SIG-M5 (cell line): ENCODE results near the gene GRK5.

Experiments used
- DNase-seq: peaks from one replicate; lab custom pipeline; 2025; lab: John Stamatoyannopoulos, UW

Gene GRK5

DNA sequence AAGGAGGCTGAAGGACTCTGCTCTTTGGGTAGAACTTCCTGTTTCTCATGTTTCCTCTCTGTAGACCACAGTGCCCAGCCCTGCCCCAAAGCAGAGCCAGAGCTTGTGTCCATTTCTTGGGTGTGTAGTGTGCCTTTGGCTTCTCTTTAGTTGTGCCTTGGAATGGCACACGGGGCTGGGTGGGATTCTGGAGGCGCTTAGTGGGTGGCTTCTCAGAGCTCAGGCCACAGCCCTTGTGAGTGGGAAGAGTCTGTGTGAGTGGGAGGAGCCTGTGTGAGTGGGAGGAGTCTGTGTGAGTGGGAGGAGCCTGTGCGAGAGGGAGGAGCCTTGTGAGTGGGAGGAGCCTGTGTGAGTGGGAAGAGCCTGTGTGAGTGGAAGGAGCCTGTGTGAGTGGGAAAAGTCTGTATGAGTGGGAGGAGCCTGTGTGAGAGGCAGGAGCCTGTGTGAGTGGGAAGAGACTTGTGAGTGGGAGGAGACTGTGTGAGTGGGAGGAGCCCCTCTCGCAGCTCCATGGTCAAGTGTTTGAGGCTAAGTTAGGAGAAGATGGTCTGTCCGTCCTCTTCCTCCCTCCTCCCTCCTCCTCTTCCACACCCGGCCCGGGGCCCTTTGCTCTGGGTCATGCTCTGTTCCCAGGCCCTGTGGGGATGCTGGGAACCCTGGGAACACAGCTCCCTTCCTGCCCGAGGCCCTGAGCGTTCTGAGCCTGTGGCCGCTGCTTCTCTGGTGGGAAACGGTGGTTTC is 153.0 kb downstream of the GRK5 start:
- no peak for DNase-seq

DNA sequence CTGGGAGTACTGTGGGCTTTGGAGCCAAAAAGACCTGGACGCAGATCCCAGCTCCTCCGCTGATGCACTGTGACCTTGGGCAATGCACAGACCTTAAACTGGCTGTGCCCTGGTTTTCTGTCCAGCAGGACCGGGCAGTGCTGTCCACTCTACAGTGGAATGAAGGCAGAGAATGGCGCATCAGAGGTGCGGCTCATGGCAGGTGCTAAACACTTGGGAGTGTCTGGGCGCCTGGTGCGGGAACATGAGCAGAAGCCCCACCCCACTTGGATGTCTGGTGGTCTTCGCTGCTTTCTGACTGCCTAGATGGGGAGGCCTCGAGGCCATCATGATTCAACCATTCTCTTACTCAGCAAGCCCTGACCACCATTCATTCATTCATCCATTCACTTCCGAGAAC is 153.7 kb downstream of the GRK5 start:
- DNase-seq: no peak

DNA sequence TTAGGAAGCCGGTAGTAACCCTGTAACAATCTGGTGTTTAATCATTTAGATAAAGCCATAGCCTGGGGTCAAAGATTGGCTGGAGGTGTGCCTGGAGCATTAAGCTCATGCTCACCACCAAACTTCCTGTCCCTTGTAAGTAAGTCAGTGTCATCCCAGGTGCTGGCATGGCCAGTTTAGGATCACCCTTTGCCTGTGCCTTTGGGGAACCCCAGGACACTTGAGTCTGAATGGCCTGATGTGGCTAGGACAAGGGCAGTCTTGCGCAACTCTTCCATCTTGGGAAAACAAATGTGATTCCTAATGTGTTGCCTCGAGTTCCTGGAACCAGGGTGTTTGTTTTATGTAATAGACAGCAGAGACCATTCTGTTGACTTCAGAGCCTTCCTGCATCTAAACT is 154.8 kb downstream of the GRK5 start:
- no peak for DNase-seq

DNA sequence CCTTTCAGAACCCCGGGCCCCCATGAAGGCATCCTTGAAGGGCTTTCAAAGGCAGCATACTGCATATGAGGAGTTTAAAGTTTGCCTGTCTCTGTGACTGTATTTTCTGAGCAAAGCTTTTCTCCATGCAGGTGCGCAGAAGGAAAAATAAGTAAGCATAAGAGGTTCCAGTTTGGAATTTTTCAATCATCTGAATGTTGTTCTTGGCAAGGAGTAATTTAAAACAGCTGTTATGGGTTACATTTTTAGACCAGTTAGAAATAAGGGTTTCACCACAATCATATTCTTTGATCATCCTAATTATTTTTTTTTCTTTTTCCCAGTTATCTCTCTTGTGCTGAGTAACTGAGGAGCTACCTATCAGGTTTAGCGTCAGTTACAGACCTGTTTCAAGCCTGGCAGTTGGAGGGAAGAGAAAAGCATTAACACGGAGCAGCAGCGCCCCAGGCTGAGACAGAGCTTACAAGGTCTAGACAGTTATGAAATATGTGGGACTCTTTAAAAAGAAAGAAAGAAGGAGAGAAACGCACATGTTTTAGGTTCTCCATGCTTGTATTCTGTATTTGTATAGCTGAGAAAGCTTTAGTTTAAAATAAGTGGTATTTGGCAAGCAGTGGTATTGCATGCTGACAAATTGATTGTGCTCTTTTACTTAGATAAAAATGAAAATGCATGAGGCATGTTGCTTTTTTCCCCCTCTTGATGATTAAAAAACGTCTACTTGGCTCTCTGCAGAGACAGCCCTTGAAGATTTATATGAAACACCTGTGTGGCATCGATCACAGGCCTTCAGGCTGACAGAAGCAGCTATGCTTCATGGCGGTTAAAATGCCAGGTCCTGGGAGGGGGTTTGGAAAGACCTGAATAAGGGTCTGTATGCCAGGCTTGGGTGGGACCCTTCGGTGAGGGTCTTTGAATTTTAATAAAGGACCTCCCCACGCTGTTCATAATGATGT is 157.6 kb downstream of the GRK5 start:
- no peak for DNase-seq

DNA sequence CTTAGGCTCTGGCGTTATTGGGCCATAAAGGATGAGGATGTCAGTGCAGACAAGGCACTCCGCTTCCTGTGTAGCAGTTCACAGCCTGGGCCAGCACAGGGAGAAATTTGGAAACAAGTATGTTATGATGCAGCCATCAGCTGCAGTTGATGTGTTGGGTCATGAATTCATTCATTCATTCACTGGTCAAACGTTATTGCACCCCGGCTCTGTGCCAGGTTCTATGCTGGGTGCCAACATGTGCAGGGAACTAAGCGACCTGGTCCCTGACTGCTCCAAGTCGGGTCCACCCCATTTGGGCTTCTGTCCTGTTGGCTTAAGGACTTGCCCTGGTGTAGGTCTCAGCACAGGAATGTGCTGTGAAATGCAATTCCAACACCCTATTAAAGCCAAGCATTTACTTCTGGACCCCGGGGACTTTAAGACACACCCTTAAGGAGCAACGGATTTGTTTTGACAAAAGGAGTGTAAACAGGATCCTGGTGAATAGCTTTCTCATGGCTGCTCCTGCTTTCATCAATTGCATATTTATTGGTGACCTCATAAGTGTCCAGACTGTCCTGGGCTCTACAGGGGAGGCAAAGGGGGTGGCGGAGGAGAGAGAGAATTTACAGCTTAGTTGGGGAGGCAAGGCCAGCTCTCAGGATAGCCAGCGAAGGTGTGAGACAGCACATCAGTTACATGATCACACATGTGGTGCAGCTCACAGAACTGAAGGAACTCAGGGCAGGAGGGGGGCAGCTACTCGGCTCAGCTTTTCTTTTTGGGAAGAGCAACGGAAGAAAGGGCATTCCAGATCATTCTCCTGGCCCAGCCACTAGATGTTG is 158.6 kb downstream of the GRK5 start:
- no peak for DNase-seq

DNA sequence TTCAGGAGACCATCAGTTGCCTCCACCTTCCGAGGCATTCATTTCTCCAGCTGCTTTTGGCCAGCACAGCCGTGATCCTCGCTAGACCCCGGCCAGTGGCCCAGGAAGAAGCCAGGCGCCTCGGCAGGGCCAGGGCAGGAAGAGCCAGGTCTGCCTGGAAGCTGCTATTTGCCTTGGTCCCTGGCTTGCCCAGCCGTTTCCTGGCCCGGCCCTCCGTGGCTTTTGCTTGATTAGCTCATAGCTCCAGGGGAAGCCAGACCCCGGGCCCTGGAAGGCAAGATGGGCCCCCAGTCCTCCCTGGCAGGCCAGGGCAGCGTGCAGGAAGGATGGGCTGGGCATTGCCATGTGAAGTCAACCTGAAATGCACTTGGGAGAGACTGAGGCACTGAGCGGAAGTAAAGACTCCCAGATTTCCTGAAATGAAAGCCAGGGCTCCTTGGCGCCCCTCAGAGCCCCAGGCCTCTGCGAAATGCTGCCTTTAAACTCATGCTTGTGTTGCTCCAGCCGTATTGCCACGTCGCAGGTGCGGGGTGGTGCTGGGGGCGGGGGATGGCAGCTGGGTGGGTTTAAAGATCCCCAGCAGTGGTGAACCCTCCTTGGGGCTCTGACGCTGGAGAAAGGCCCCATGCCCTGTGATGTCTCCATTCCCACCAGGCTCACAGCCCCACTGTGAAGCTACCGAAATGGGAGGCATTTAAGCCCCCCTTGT is 160.6 kb downstream of the GRK5 start:
- DNase-seq: no peak

DNA sequence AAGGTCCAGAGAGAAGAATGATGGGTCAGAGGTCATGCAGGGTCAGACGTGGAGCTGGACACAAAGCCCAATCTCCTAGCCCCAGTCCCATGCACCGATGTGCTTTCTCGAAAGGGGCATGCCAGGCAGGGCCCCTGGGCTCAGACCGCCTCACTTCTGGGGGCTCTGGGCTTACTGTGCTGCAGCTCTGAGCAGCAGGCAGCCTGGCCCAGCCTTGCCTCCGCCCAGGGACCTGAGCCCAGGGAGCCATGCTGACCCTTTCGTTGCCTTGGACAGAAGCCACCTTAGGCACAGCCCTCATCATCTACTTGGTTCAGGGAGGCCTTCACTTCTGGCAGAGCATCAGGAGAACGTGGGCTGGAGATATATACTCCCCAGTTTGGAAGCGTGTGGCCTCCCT is 161.2 kb downstream of the GRK5 start:
- DNase-seq: no peak

DNA sequence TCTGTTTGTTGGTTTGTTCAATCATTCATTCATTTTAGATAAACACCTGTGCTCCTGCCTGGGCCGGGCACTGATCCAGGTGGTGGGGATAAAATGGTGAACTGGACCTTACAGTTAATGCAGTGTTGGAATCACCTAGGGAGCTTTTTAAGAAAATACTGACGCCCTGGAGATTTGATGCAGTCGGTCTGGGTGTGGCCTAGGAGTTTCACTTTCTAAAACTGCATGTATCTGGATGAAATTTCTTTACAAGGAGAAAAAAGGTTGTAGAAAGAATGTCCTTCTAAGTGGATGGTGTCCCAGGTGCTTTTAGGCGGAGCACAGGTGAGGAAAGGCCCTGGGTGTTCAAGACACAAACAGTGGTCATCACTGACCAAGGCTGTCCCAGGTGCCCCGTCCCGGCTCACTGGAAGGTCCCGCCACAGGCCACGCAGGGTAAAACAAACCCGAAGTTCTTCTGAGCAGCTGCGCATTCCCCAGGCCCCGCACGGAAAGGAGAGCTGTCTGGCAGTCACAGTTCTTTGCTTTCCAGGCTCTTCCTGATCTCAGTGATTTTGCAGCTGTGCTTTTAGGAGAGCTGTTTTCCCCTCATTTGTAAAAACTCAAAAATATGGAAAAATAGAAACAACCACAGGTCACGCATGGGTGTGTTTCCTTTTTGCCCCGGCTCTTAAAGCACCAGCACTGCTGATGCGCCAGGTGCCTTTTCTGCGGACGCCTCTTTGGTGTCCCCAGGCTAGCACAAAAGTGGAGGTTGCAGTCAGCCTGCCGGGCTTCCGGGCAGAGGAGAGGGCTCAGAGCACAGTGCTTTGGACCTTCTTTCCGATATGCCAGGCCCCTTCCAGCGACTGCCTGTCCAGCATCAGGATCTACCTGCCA is 161.9 kb downstream of the GRK5 start:
- DNase-seq: no peak

DNA sequence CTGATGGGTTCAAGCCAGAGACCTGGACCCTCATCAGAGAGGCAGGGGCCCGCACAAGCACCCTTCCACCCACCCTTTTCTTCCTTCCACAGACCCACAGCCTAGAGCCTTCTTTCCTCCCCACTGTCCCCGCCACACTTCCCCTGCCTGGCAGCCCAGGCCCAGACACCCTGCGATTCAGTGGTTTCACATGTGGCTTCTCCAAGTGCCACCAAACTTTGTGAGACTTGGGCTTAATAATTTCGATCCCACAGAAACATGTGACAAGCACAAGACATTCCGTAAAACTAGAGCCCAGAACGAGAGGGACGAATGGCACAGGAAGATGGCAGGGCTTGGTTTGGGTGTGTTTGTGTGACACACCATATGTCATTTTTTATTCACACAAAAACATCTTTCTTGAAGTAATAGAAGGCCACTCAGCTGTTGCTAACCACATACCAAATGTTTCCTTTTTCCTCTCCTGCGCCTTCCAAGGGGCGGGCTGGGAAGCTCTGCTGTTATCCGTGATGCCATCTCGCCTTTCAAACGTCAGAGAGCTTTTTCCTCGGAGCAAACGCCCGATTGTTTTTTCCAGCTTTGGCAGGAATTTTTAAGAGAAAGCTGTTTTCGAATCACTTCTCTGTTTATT is 162.9 kb downstream of the GRK5 start:
- DNase-seq: no peak

DNA sequence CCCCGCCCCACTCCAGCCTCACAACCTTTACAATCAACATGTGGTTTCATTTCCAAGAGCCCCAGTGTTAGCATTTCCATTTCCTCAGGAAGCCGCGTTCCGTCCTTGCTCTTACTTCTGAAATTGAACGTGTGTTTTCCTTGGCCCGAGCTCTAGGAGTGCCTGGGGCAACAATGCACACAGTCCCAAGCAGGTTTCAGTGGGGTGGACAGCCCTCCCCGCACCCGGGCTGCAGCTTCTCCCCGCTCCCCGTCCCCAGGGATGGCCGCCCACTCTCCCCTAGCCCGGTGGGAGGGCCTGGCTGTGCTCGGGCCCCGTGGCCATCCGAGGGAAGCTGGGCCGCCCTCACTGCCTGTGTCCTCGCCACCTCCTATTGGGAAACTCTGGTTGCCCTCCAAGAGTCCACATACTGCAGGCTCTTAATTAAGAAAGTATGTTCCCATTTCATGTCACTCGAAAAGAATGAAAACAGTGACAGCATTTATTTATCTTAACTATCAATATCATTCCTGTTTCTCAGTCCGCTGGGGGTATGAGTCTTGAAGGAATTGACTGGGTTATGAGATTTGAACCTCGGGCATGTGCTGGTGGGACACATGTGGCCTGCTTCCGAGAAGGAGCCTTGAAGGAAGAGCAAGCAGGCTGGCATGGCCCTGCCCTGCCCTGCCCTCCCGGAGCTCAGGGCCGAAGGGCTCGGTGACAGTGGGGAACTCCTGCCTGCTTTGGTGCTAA is 163.8 kb downstream of the GRK5 start:
- no peak for DNase-seq

DNA sequence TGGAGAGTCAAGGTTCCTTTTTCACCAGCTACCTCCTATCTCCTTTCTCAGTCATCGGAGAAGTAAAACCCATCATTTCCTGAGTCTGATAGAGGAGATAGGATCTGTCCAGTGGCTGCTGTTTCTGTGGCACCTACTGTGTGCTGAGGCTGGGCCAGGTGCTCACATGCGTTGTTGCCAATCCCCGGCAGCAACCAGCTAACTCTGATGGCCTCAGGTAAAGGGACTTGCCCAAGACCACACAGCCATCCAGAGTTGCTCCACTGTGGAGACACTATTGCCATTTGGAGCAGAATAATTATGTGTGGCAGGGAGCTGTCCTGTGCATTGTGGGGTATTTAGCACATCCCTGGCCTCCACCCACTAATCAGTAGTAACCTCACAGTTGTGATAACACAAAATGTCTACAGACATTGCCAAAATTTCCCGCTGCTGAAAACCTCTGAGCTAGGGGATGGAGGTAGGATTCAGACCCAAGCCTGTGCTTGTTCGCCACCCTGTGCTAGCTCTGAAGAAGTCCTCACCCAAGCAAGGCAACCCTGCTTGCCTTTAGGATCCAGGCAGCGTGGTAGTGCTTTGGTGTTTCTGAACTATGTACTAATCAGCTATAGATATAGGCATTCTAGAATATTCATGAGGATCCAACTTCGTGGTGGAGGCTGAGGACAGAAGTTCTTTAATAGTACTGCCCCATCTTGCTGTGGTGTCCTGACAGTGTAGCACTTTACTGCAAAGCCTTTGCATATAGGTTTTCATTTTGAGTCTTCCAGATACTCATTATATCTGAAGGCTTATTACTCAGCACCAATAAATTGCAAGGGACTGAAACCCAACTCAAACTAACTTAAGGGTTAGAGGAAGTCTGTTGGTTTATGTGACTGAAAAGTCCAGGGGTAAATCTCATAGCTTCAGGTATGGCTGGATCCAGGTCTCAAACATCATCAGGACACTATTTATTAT is 164.6 kb downstream of the GRK5 start:
- no peak for DNase-seq

DNA sequence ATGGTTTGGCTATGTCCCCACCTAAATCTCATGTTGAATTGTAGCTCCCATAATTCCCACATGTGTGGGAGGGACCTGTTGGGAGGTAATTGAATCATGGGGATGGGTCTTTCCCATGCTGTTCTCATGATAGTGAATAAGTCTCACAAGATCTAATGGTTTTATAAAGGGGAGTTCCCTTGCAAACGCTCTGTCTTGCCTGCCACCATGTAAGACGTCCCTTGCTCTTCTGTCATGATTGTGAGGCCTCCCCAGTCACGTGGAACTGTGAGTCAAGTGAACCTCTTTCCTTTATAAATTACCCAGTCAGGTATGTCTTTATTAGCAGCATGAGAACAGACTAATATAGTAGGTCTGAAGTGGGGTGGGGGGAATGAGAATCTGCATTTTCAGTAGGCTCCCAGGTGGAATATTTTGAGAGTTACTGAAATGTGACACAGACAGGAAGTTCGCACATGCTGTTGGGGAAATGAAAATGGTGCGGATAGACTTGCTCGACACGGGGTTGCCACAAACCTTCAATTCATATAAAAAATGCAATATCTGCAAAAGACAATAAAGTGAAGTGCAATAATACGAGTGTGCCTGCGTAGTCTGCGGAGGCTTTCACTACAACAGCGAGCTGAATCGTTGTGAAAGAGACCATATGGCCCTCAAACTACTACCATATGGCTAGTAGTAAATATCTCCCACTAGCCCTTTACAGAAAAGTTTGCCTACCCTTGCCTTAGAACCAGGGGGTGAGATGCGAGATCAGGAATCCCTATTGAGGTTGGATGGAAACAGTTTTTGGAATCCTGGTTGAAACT is 166.1 kb downstream of the GRK5 start:
- DNase-seq: no peak

DNA sequence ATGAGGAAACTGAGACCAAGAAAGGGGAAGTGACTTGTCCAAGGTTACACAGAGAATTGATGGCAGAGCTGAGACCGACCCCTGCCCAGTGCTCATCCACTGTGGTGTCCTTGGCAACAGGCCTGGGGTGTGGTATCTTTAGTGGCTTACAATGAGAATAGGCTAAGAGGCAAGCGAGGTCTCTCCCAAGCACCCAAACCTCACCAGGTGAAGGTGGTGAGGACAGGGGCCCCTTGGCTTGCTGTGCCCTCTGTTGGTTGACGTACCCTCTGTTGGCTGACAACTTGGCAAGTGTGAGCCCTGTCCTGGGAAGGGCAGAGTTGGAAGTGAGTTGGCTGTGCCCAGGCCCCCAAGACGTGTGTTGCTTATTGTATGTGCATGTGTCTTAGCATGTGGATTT is 166.9 kb downstream of the GRK5 start:
- DNase-seq: no peak

DNA sequence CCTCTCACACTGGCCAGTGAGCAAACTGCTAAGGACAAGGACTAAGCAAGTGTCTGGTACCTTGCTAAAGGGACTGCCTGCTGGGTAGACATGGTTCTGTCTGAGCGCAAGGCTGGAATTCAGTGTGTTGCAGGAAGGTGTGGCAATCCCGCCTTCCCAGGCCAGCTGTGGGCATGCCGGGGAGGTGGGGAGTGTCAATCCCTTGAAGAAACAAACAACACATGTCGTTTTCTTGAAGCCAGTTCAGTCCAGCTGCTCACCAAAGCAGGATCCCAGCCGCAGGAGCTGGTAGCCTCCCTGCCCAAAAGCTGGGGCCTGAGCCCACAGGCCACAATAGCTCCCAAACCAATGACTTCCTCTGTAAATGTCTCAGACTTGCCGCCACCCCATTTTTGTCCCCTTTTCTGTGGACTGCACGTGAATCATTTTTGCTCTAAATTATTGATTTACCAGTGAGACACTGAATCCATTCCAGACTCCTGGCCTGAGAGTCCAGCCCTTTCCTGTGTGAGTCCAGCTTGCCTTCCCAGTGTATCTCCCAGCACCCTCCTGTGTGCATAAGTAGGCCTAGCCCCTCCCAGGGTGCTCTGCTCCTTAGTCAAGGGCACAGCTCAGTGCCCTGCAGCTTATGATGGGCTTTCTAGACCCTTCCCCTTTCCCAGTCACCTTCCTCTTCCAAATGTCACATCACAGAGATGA is 168.4 kb downstream of the GRK5 start:
- DNase-seq: no peak

DNA sequence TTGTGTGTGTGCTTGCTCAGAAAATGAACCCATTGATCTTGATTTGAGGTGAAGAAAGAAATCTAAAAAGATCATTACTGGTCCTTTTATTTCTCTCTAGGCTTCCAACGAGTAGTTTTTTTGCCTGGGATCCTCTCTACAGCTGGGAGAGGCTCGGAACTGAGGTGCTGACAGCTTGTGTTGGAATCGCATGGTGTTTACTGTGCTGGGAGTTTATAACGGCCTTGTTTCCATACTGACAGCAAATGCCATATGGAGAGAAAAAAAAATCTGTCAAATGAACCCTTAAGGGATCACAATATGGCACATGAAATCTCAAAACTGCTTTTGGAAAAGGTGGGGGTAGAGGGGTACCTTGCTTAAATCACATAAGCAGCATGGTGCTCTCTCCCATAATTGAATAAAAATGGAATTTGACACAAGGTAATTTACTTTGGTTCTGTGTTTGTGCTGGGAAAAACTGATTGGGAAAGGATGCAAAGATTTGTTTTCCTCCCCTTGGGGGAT is 170.1 kb downstream of the GRK5 start:
- DNase-seq: no peak

DNA sequence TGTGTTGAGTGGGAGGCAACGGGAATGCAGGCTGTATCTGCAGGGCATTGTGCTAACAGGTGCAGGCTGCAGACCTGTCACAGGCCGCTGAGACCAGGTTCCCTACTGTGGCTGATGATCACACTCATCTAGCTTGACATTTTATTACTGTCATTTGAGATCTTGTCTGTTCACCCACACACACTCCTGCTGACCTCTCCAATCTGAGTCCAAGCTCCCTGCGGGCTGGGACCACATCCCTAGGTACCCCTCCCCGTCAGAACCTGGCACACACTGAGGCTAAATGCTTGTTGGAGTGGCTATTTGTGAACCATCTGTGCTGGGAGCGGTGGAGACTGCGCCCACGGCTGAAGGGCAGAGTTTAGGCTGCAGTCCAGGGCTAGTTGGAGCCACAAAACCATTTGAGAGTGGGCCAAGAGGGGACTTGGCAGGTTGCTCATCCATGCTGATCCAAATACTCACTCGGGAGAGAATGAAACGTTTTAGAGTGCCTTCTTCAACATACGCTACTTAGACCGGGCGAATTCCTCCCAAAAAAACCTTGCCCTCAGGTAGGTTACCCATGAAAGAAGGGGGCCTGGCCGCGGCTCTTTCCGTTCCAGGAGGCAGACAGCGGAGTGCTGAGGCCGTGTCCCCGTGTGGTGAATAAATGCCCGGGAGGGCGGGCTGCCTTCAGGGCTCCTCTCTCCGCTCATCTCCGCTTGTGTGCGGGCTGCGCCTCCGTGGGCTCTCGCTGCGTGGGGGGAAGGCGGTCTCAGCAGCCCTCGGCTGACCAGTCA is 170.8 kb downstream of the GRK5 start:
- no peak for DNase-seq
